ENCODE measurements around the gene KRT33A.

KRT33A gene

DNA sequence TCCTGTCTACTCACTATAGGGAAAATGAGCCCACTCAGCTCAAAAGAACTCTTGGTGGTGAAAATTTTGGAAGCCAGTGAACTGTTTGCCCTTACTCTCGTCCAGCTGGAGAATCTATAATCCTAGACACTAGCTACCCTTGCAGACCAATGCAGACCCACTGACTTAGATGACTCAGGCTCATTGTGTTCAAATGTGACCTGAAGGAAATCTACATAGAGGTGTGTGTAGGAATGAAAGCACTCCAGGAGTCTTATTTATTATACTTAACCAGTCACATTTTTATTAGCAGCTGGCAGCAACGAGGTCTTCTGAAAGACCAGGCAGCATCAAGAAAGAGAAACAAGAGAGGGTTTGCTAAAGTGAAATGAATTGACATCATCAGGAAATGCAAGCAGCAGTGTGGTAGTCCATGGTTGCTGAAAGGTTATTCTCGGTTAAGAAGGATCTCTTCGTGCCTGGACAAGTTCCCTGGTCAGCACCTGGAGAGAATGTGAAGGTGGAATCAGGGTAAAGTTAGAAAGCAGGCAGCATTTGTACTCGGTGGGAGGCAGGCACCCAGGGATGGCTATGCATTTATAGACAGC lies 49.3 kb downstream of the KRT33A start:
- WGBS (ENCODE audit: extremely low coverage, insufficient coverage, insufficient read length), result no CpG with 5 or more reads among the region's 5 CpGs
- H3K4me3 ChIP-seq (ENCODE audit: low read depth, low read length), result no peak overlapping the region
- no peak overlapping the region for H2AFZ ChIP-seq (ENCODE audit: insufficient read depth, low read length, poor library complexity)
- no peak overlapping the region for H4K91ac ChIP-seq (ENCODE audit: low read depth, low read length)
- H2BK12ac ChIP-seq (ENCODE audit: low read length), result no peak overlapping the region
- H3K4me1 ChIP-seq (ENCODE audit: control insufficient read depth in 1 of 2, insufficient read depth in 2 of 2, low read length in 2 of 2), result no peaks in the 10 kb centered on the region
- no peak overlapping the region for H3K4me2 ChIP-seq (ENCODE audit: low read length)
- H3K79me1 ChIP-seq (ENCODE audit: low read length), result no peaks in the 10 kb centered on the region
- no peak overlapping the region for H4K12ac ChIP-seq (ENCODE audit: low read depth, low read length)
- no peaks in the 10 kb centered on the region for H3K36me3 ChIP-seq (ENCODE audit: control insufficient read depth in 1 of 2, insufficient read depth in 2 of 2, low read length in 2 of 2)
- no peak overlapping the region for H4K8ac ChIP-seq (ENCODE audit: low read depth, low read length)
- no peak overlapping the region for H2AK5ac ChIP-seq (ENCODE audit: low read length)
- H3K14ac ChIP-seq (ENCODE audit: low read length), result no peak overlapping the region
- H3K27ac ChIP-seq (ENCODE audit: low read depth, low read length), result no peak overlapping the region
- H3K18ac ChIP-seq (ENCODE audit: low read length), result no peak overlapping the region
- no peak overlapping the region for H2BK120ac ChIP-seq (ENCODE audit: insufficient read depth, low read length, poor library complexity)
- H3K9me3 ChIP-seq (ENCODE audit: insufficient read depth, low read depth, low read length), result peaks cover 8% of the 10 kb centered on the region
- no peak overlapping the region for H3K9ac ChIP-seq (ENCODE audit: low read length)
- H3K79me2 ChIP-seq (ENCODE audit: control insufficient read depth, insufficient read depth, low read length, poor library complexity), result no peaks in the 10 kb centered on the region
- H2BK5ac ChIP-seq (ENCODE audit: low read depth, low read length, poor library complexity), result no peak overlapping the region
- H3K27me3 ChIP-seq (ENCODE audit: insufficient read depth, low read length), result no peaks in the 10 kb centered on the region
- no peak overlapping the region for H3K23ac ChIP-seq (ENCODE audit: low read length)
- DNase-seq, result no peak
- H3K4ac ChIP-seq (ENCODE audit: low read depth, low read length), result no peak overlapping the region

DNA sequence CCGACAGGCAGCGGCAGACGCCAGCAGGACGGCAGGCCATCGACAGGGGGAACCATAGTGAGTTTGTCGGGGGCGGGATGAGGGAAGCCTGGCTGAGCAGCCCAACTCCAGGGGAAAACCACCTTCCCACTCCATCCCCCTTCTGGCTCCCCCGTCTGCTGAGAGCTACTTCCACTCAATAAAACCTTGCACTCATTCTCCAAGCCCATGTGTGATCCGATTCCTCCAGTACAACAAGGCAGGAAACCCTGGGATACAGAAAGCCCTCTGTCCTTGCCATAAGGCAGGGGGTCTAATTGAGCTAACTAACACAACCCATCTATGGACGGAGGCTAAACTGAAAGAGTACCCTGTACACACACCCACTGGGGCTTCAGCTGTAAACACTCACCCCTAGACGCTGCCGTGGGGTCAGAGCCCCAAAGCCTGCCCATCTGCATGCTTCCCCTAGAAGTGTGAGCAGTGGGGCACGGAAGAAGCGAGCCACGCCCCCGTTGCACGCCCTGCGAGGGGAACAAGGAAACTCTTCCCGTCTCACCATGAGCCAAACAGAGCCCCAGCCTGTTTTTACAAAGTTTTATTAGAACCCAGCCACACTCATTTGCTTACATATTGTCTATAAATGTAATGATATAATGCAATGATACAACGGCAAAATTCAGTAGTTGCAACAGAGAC lies 52.0 kb downstream of the KRT33A start:
- Histone ChIP-seq H3K79me2 (ENCODE audit: control insufficient read depth, insufficient read depth, low read length, poor library complexity) (no peaks in the 10 kb centered on the region), H3K79me1 (ENCODE audit: low read length) (no peaks in the 10 kb centered on the region), H3K4me1 (ENCODE audit: control insufficient read depth in 1 of 2, insufficient read depth in 2 of 2, low read length in 2 of 2) (no peaks in the 10 kb centered on the region), H3K23ac (ENCODE audit: low read length) (no peak overlapping the region), H3K27me3 (ENCODE audit: insufficient read depth, low read length) (no peaks in the 10 kb centered on the region), H2AFZ (ENCODE audit: insufficient read depth, low read length, poor library complexity) (no peak overlapping the region), H4K91ac (ENCODE audit: low read depth, low read length) (no peak overlapping the region), H3K4me3 (ENCODE audit: low read depth, low read length) (no peak overlapping the region), H3K4me2 (ENCODE audit: low read length) (no peak overlapping the region), H3K9me3 (ENCODE audit: insufficient read depth, low read depth, low read length) (peaks cover 8% of the 10 kb centered on the region), H3K27ac (ENCODE audit: low read depth, low read length) (no peak overlapping the region), H4K8ac (ENCODE audit: low read depth, low read length) (no peak overlapping the region), H3K4ac (ENCODE audit: low read depth, low read length) (no peak overlapping the region), H4K12ac (ENCODE audit: low read depth, low read length) (no peak overlapping the region), H3K36me3 (ENCODE audit: control insufficient read depth in 1 of 2, insufficient read depth in 2 of 2, low read length in 2 of 2) (no peaks in the 10 kb centered on the region), H2BK5ac (ENCODE audit: low read depth, low read length, poor library complexity) (no peak overlapping the region), H2BK120ac (ENCODE audit: insufficient read depth, low read length, poor library complexity) (no peak overlapping the region), H2AK5ac (ENCODE audit: low read length) (no peak overlapping the region), H3K18ac (ENCODE audit: low read length) (no peak overlapping the region), H3K9ac (ENCODE audit: low read length) (no peak overlapping the region), H2BK12ac (ENCODE audit: low read length) (no peak overlapping the region), H3K14ac (ENCODE audit: low read length) (no peak overlapping the region)
- DNase-seq, result no peak
- WGBS (ENCODE audit: extremely low coverage, insufficient coverage, insufficient read length), result no CpG with 5 or more reads among the region's 20 CpGs

DNA sequence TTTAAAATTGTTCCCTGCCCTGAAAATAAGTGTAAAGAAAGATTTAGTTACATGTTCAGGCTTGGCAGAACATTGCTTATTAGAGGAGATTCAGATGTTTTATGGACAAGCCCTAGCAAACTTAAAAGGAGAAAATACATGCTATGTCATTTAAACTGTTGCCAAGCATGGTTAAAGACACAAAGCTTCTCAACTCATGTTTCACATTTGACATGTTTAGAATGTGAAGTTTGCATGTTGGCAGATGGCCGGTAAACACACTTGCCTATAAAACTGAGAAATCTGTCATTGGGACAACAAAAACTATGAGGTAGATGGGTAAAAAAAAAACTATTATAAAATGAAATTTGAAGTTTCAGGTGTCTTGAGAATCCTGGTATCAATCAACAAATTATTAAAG lies 53.8 kb downstream of the KRT33A start:
- no CpG with 5 or more reads among the region's 1 CpG for WGBS (ENCODE audit: extremely low coverage, insufficient coverage, insufficient read length)
- Histone ChIP-seq H2BK120ac (ENCODE audit: insufficient read depth, low read length, poor library complexity) (no peak overlapping the region), H3K4ac (ENCODE audit: low read depth, low read length) (no peak overlapping the region), H3K4me3 (ENCODE audit: low read depth, low read length) (no peak overlapping the region), H3K79me1 (ENCODE audit: low read length) (no peaks in the 10 kb centered on the region), H3K79me2 (ENCODE audit: control insufficient read depth, insufficient read depth, low read length, poor library complexity) (no peaks in the 10 kb centered on the region), H3K18ac (ENCODE audit: low read length) (no peak overlapping the region), H3K4me2 (ENCODE audit: low read length) (no peak overlapping the region), H2BK5ac (ENCODE audit: low read depth, low read length, poor library complexity) (no peak overlapping the region), H3K9ac (ENCODE audit: low read length) (no peak overlapping the region), H3K14ac (ENCODE audit: low read length) (no peak overlapping the region), H4K8ac (ENCODE audit: low read depth, low read length) (no peak overlapping the region), H4K12ac (ENCODE audit: low read depth, low read length) (no peak overlapping the region), H2BK12ac (ENCODE audit: low read length) (no peak overlapping the region), H3K36me3 (ENCODE audit: control insufficient read depth in 1 of 2, insufficient read depth in 2 of 2, low read length in 2 of 2) (no peaks in the 10 kb centered on the region), H3K23ac (ENCODE audit: low read length) (no peak overlapping the region), H2AFZ (ENCODE audit: insufficient read depth, low read length, poor library complexity) (no peak overlapping the region), H4K91ac (ENCODE audit: low read depth, low read length) (no peak overlapping the region), H3K4me1 (ENCODE audit: control insufficient read depth in 1 of 2, insufficient read depth in 2 of 2, low read length in 2 of 2) (no peaks in the 10 kb centered on the region), H2AK5ac (ENCODE audit: low read length) (no peak overlapping the region), H3K9me3 (ENCODE audit: insufficient read depth, low read depth, low read length) (peaks cover 5% of the 10 kb centered on the region), H3K27me3 (ENCODE audit: insufficient read depth, low read length) (no peaks in the 10 kb centered on the region), H3K27ac (ENCODE audit: low read depth, low read length) (no peak overlapping the region)
- DNase-seq, result no peak
